Activated CD4-positive, CD25-positive, alpha-beta regulatory T cell treated with anti-CD3 and anti-CD28 coated beads, Interleukin-2, amount 50 U/mL, for 24 hours (primary cell): ENCODE measurements around the gene DAD1.

ENCODE experiments used
- ATAC-seq, 2 donors: fragments of 150-1000 bp; cut with Tn5 transposase; one replicate each; pipeline ENCODE4 v1.10.0; 2021; ENCODE audit warnings: mild to moderate bottlenecking in 1 of 2, moderate library complexity in 1 of 2

Gene DAD1

DNA sequence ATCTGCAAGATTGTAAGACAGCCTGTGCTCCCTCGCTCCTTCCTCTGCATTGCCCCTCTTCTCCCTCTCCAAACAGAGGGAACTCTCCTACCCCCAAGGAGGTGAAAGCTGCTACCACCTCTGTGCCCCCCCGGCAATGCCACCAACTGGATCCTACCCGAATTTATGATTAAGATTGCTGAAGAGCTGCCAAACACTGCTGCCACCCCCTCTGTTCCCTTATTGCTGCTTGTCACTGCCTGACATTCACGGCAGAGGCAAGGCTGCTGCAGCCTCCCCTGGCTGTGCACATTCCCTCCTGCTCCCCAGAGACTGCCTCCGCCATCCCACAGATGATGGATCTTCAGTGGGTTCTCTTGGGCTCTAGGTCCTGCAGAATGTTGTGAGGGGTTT, 37.4 kb downstream of the DAD1 start:
- no peak for ATAC-seq

DNA sequence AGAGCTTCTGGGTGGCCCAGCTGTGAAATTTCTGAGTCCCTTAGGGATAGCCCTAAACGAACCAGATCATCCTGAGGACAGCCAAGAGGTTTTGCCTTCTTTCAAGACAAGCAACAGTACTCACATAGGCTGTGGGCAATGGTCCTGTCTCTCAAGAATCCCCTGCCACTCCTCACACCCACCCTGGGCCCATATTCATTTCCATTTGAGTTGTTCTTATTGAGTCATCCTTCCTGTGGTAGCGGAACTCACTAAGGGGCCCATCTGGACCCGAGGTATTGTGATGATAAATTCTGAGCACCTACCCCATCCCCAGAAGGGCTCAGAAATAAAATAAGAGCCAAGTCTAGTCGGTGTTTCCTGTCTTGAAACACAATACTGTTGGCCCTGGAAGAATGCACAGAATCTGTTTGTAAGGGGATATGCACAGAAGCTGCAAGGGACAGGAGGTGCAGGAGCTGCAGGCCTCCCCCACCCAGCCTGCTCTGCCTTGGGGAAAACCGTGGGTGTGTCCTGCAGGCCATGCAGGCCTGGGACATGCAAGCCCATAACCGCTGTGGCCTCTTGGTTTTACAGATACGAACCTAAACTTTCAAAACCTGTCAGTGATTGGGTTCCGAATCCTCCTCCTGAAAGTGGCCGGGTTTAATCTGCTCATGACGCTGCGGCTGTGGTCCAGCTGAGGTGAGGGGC, 38.9 kb downstream of the DAD1 start:
- peak; percentile 82 for ATAC-seq

DNA sequence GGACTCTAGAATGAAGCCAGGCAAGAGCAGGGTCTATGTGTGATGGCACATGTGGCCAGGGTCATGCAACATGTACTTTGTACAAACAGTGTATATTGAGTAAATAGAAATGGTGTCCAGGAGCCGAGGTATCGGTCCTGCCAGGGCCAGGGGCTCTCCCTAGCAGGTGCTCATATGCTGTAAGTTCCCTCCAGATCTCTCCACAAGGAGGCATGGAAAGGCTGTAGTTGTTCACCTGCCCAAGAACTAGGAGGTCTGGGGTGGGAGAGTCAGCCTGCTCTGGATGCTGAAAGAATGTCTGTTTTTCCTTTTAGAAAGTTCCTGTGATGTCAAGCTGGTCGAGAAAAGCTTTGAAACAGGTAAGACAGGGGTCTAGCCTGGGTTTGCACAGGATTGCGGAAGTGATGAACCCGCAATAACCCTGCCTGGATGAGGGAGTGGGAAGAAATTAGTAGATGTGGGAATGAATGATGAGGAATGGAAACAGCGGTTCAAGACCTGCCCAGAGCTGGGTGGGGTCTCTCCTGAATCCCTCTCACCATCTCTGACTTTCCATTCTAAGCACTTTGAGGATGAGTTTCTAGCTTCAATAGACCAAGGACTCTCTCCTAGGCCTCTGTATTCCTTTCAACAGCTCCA, 39.6 kb downstream of the DAD1 start:
- no peak for ATAC-seq

DNA sequence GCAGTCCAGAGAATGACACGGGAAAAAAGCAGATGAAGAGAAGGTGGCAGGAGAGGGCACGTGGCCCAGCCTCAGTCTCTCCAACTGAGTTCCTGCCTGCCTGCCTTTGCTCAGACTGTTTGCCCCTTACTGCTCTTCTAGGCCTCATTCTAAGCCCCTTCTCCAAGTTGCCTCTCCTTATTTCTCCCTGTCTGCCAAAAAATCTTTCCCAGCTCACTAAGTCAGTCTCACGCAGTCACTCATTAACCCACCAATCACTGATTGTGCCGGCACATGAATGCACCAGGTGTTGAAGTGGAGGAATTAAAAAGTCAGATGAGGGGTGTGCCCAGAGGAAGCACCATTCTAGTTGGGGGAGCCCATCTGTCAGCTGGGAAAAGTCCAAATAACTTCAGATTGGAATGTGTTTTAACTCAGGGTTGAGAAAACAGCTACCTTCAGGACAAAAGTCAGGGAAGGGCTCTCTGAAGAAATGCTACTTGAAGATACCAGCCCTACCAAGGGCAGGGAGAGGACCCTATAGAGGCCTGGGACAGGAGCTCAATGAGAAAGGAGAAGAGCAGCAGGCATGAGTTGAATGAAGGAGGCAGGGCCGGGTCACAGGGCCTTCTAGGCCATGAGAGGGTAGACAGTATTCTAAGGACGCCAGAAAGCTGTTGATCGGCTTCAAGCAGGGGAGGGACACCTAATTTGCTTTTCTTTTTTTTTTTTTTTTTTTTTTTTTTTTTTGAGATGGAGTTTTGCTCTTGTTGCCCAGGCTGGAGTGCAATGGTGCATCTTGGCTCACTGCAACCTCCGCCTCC, 40.9 kb downstream of the DAD1 start:
- ATAC-seq = no peak

DNA sequence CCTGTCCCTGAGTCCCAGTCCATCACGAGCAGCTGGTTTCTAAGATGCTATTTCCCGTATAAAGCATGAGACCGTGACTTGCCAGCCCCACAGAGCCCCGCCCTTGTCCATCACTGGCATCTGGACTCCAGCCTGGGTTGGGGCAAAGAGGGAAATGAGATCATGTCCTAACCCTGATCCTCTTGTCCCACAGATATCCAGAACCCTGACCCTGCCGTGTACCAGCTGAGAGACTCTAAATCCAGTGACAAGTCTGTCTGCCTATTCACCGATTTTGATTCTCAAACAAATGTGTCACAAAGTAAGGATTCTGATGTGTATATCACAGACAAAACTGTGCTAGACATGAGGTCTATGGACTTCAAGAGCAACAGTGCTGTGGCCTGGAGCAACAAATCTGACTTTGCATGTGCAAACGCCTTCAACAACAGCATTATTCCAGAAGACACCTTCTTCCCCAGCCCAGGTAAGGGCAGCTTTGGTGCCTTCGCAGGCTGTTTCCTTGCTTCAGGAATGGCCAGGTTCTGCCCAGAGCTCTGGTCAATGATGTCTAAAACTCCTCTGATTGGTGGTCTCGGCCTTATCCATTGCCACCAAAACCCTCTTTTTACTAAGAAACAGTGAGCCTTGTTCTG, 41.6 kb downstream of the DAD1 start:
- ATAC-seq = no peak

DNA sequence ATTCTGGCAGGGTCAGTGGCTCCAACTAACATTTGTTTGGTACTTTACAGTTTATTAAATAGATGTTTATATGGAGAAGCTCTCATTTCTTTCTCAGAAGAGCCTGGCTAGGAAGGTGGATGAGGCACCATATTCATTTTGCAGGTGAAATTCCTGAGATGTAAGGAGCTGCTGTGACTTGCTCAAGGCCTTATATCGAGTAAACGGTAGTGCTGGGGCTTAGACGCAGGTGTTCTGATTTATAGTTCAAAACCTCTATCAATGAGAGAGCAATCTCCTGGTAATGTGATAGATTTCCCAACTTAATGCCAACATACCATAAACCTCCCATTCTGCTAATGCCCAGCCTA, 42.3 kb downstream of the DAD1 start:
- ATAC-seq = no peak

DNA sequence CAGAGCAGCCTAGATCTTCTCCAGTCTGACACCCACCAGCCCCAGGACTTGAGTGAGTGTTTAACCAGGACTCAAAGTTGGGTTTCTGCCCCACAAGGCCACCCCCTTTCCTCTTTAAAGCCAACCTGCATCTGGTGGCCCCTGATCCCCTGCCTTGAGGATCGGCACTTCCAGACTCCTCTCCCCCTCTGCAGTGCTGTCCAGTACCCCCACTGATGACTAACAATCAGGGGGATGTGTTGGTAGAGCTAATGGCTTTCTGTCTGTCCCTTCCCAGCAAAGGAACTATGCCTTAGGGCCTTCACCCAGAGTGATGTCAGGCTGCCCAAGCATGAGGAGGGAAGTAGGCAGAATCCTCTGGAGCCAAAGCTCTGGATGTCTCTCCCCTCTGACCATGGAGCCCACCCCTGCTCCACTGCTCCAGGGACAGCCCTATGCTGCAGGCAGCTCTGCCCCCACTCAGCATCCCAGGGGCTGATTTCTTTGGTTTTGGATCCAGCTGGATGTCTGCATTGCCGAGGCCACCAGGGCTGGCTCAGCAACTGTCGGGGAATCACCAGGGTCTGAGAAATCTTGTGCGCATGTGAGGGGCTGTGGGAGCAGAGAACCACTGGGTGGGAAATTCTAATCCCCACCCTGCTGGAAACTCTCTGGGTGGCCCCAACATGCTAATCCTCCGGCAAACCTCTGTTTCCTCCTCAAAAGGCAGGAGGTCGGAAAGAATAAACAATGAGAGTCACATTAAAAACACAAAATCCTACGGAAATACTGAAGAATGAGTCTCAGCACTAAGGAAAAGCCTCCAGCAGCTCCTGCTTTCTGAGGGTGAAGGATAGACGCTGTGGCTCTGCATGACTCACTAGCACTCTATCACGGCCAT, 42.9 kb downstream of the DAD1 start:
- ATAC-seq = no peak

DNA sequence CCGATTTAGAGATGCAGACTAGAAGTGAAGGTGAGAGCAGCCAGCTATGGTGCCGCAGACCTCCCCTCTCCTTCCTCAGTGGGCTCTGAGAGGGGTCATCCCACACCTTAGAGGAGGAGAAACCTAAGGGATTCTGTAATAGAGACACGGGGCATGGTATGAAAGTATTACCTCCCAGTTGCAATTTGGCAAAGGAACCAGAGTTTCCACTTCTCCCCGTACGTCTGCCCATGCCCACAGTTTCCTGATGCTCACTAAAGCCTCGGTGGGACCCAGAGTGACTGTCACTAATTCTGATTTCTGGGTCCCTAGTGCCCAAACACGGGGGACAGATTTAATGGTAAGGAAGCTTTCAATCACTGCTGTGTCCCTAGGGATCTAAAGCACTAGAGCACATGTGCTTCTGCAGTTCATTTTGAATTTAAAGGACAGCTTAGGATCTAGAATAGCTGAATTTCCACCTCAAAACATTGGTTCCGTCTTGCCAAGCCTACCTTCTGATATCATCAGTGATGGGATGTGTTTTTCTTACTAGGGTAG, 44.1 kb downstream of the DAD1 start:
- ATAC-seq = no peak

DNA sequence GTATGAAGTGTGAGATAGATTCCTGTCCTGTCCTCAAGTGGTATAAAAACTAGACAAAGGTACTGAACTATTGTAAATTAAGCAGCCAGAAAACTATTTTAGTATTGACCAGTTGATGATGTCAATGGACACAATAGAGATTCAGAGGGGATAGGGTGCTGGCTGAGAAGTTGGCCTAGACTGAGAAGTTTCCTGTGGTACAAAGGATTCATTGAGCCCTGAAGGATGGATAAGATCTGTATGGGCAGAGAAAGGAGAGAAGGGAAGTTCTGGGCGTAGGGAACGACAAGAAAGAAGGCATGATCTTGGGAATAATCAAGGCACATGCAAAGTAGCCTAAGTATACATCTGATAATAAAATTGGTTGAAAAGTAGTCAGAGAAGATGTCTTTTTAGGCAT, 44.6 kb downstream of the DAD1 start:
- no peak for ATAC-seq

DNA sequence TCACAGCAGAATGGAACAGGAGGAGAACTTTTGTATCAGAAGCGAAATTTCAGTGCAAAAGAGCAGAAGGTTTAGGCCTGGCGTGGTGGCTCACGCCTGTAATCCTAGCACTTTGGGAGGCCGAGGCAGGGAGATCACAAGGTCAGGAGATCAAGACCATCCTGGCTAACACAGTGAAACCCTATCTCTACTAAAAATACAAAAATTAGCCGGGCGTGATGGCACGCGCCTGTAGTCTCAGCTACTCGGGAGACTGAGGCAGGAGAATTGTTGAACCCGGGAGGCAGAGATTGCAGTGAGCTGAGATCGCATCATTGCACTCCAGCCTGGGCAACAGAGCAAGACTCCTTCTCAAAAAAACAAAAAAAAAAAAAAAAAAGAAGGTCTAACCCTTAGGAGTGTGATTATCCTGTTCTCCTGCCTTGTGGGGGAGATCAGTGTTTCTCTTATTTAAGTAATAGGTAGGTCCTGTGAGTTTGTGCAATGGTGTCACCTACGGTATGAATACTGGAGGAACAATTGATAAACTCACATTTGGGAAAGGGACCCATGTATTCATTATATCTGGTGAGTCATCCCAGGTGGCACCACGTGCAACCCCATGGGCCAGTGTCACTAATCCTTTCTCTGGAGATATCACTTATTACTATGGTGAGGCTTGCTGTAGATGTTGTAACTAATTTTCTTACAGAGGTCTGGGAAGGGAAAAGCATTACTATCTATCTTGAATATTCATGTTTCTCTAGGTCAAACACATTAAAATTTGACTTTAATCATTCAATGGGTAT, 45.3 kb downstream of the DAD1 start:
- ATAC-seq = peak; percentile 18 to 36

DNA sequence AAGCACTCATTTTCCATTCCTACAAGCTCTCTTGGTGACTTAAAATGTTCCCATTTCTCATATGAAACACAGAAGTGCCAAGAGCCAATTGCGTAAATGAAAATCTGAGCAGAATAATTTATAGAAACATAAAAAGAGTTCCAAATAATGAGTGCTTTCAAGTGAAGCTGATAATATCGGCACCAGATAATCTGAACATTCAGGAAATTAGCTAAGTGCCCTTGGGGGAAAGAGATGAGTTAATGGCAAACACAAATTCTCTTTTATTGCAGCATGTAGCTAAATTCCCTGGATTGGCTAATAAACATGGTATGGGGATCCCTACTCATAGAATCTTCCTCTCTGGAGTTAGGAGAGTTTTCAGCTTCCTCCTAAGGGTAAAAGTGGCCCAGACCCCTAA, 46.7 kb downstream of the DAD1 start:
- ATAC-seq = no peak

DNA sequence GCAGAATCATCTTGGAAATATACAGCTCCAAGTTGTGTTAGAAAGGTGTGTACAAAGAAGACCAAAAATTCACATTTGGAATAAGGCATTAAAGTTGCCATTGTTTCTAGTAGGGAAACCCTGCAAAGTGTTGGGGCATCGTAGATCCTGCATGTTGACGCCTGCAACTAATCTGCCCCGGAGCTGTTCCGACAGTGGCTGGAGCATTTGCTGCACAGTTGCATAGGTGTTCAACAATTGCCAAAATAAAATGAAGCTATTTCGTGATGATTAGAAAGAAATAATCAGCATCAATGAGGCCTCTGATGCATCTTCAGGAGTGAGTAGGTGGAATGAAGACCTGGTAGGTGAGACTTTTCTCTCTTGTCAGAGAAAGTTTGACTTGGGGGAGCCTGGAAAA, 47.3 kb downstream of the DAD1 start:
- ATAC-seq = no peak

DNA sequence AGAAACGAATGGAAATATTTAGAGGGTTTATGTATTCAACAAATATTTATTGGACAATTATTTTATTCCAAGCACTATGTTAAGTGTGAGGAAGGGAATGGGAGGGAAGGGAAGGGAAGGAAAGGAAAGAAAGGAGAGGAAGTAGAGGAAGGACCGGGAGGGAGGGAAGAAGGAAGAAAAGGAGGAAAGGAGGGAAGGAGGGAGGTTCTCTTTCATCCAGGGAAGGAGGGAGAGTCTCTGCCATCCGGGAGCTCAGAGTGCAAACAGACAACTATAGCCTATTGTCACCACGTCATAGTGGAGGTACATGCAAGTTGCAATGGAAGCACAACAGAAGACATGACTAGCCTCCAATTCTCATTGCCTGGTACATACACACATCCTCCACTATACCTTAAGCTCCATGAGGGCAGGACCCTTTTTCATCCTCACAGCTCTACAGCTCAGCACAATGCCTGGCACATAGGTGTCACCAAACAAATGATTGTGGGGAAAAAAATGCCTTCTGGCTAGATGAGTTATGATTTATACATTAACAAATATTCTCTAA, 48.1 kb downstream of the DAD1 start:
- ATAC-seq = peak; percentile 9 to 18

DNA sequence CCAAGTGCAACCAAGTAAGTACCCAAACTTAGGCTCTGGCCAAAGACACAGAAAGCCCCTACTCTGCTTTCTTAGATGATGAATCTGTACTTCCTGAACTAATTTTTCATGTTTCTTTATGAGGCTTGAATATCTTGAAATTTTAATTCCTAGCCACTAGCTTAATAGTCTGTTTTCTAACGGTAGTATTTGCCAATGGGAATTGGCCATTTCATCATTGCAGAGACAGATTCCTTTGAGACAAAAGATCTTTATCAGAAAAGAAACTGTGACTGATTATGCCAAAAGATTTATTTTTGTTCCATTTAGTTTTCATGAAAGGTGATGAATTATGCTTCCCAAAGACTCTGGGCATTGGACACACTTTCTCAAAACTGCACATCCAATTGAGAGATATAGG, 48.7 kb downstream of the DAD1 start:
- no peak for ATAC-seq

DNA sequence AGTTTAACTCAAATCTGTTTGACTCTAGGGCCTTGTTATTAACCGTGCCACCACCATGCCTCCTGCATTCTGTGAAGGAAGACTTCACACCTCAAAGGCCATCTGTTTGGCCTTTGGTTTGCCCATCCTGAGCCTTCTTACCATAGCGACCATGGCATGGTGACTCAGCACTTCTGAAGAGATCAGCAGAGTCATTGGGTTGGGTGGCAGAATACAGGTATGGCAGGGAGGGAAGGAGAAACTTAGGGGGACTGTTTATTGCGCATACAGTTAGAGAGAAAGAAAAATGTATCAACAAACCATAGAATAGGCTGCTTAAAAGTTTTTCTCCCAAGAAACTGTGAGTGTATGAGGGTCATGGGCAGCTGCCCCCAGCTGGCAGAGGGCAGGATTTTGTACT, 49.2 kb downstream of the DAD1 start:
- ATAC-seq = peak; percentile 15 to 30

DNA sequence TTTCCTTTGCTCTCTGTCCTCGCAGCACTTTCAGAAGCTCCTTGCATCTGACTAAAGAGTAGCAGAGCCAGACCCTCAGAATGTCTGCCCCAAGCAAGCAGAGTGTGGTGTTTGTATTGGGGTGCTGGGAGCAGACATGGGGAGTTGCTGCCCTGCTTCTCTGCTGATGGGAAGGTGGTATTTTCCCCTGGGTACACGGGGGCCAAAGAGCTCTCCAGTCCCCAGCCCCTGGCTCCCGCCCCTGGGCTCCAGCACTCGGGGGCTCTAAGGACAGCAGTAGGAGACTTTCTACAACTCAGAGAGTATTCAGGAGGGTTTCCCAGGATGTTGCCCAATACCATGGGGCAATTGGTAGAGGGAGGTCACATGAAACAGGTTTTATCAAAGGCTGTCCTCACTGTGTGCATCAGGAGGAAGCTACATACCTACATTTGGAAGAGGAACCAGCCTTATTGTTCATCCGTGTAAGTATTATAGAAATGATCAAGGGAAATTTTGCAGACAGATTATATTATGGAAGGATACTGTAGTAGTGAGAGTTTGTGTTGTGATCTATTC, 50.3 kb downstream of the DAD1 start:
- ATAC-seq = no peak

DNA sequence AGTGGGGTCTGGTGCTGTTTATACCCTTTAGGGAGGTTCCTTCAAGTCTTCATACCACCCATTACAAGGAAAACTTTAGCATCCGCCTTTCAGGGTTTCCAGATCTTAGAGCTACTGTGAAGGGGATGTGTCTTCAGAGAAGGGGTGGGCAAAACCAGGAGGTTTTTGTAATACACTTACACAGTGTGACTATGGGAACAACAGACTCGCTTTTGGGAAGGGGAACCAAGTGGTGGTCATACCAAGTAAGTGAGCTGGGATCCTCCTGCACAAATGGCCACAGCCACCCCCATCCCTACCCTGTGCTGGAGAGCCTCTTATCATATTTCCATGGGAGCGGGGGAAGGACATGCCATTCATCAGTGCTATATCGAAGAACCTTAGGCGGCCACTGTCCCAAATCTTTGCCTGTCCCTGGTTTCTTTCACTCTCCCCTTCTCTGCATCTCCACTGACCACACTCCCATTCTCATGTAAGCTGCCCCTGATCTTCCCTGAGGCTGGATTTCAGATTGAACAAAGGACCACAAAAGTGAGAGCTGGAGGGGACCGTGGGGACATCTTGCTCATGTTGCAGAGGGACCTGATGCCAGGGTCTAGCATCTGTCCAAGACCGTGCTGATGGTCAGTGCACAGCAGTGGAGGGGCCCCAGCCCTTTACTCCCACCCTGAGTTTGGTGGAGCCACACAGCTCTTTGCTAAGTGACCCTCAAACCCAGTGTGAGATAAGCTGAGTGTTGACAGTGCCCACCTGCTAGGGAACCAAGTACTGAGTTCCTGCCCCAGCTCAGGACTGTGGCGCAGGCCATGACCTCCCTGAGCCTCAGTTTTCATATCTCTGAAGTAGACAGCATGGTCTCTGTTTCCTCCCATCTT, 51.4 kb downstream of the DAD1 start:
- no peak for ATAC-seq

DNA sequence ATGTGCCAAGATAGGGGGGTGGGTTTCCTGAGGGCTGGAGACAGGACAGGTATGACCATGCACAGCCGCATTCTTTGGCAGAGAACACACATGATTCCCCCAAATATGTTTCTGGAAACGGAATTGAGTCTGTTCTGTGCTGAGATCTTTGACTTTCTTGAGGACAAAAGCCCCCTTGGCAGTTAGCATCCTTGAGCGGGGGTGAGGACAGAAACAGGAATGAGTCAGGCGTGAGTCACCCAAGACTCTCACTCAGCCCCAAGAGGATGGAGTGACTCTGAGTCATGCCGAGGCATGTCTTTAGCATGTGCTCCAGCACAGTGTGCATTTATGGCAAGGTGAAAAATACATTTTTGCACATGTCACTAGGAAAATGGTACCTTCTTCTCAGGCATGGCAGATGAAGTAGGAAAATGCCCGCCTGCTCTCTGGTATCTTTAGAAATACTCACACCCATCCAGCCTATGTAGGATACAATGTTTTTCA, 52.1 kb downstream of the DAD1 start:
- peak; percentile 91 to 95 for ATAC-seq

DNA sequence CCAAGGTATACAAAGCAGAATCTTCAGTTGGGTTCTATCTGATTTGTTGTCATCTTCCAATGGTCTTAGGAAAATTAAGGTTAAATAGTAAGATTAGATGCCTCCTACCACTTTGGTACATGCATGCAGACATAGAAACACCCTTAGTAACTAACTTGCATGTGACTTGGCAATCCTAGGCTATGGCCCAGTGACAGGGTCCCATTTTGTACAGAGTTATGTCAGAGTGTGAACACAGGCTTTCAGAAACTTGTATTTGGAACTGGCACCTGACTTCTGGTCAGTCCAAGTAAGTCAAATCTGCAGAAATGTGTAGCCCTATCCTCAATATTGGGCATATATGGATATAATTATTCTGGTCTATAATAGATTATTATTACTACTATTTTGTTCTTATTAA, 53.1 kb downstream of the DAD1 start:
- no peak for ATAC-seq

DNA sequence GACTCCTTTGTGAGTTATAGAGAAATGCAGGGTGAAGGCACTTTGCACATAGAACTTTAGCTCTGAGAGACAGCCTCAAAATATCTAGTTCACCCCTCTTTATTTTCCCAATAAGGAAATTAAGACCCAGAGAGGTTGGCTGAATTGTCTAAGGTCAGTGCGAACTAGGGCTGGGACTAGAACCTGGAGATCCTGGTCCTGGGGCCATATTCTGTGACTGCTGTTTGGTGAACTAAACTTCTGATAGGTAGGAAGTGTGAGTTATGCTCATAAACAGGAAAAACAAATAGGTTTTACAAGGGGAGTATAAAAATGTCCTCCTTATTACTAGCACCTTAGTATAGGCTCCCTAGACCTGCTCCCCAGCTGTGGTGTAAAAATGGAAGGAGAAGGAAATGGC, 53.9 kb downstream of the DAD1 start:
- no peak for ATAC-seq
